Panc1 (cell line): ENCODE results near the gene SLC4A1. TPM values are rescaled to one million over a fixed set of nuclear protein-coding genes. Genes with fewer than 3 reads are reported as not detected.

Source experiments
- ATAC-seq: fragments of 200-7000 bp; cut with Tn5 transposase; 2 replicates; pipeline ENCODE4 v1.9.1; 2020; ENCODE audit warnings: mild to moderate bottlenecking, moderate library complexity
- Bru-seq: library from RNA; stranded (reverse); fragments of 400-500 nt; gene quantifications from one replicate; lab custom pipeline; 2021; lab: Mats Ljungman, UMichigan
- BruChase-seq, 2 experiments: library from RNA; stranded (reverse); fragments of 400-500 nt; gene quantifications; one replicate each; lab custom pipeline; 2021; lab: Mats Ljungman, UMichigan
- BruUV-seq: library from RNA; stranded (reverse); fragments of 400-500 nt; replicated peaks from 2 replicates; lab custom pipeline; 2021; lab: Mats Ljungman, UMichigan
- CTCF ChIA-PET: fragments of 300-600 bp; sonication (Branson Sonifier 250); formaldehyde crosslinking; loops from one replicate; lab custom pipeline; 2022; ENCODE audit warnings: antibody characterized with exemption; lab: Charles Lee
- POLR2A ChIA-PET: fragments of 300-600 bp; sonication (Branson Sonifier 250); formaldehyde crosslinking; loops from one replicate; lab custom pipeline; 2022; ENCODE audit warnings: antibody characterized with exemption; lab: Charles Lee
- DNase-seq: peaks from one replicate; pipeline ENCODE4 v3.0.0-alpha.2; 2010; ENCODE audit warnings: low read depth, low spot score
- H3K27ac ChIP-seq: 2 replicates; pipeline ENCODE4 v1.5.1; 2011; ENCODE audit warnings: mild to moderate bottlenecking, low read length, inconsistent platforms
- H3K27me3 ChIP-seq: fragments of 200-500 bp; sonication (Bioruptor generic); 2 replicates; pipeline ENCODE4 v1.6.0; 2014; ENCODE audit warnings: low read length, inconsistent platforms; ENCODE audit not compliant: control insufficient read depth, insufficient read depth
- H3K36me3 ChIP-seq: fragments of 200-500 bp; sonication (Bioruptor generic); 2 replicates; pipeline ENCODE4 v1.5.1; 2014; ENCODE audit warnings: inconsistent platforms, mild to moderate bottlenecking, low read length, moderate library complexity; ENCODE audit not compliant: control insufficient read depth, insufficient read depth
- H3K4me1 ChIP-seq: 2 replicates; pipeline ENCODE4 v1.5.1; 2011; ENCODE audit warnings: inconsistent platforms, mild to moderate bottlenecking, low read length, moderate library complexity; ENCODE audit not compliant: control insufficient read depth, insufficient read depth
- H3K4me3 ChIP-seq, 2 experiments: 2 replicates each; pipeline ENCODE4 v1.5.1; 2011 to 2012; ENCODE audit warnings: low read depth in 2 of 2, low read length in 2 of 2, mild to moderate bottlenecking in 2 of 2, inconsistent platforms in 1 of 2, moderate library complexity in 1 of 2
- H3K9me3 ChIP-seq: fragments of 200-500 bp; sonication (Bioruptor generic); 2 replicates; pipeline ENCODE4 v1.5.1; 2014; ENCODE audit warnings: low read depth, mild to moderate bottlenecking, inconsistent platforms, low read length, moderate library complexity; ENCODE audit not compliant: control insufficient read depth, insufficient read depth
- CTCF ChIP-seq: fragments of 450-650 bp; IDR thresholded peaks from 2 replicates; pipeline ENCODE4 v1.5.1; 2017; ENCODE audit warnings: mild to moderate bottlenecking
- POLR2AphosphoS5 ChIP-seq: IDR thresholded peaks from 2 replicates; pipeline ENCODE4 v1.6.1; 2012; ENCODE audit warnings: mild to moderate bottlenecking, low read depth, low read length, moderate library complexity
- REST ChIP-seq, 2 experiments: IDR thresholded peaks; 2 replicates each; pipeline ENCODE4 v1.6.1; 2011 to 2012; ENCODE audit warnings: low read depth in 2 of 2, control low read depth in 1 of 2, low read length in 1 of 2, mild to moderate bottlenecking in 1 of 2, moderate library complexity in 1 of 2; ENCODE audit not compliant: insufficient read depth in 1 of 2
- SIN3A ChIP-seq: IDR thresholded peaks from 2 replicates; pipeline ENCODE4 v1.6.1; 2012; ENCODE audit warnings: low read depth, mild to moderate bottlenecking, low read length, moderate library complexity, borderline replicate concordance; ENCODE audit not compliant: insufficient read depth
- TCF7L2 ChIP-seq: IDR thresholded peaks from 2 replicates; pipeline ENCODE4 v1.6.1; 2011; ENCODE audit warnings: mild to moderate bottlenecking, low read depth, low read length, inconsistent platforms
- in situ Hi-C: cut with HindIII; loops from 2 replicates; pipeline ENCODE4 v1.10.0; 2016; ENCODE audit warnings: low sequenced_read_pairs, low pct_unique_long_range_greater_than_20kb
- intact Hi-C: fragments of 100-400 bp; cut with micrococcal nuclease; formaldehyde crosslinking; loops from one replicate; pipeline ENCODE4 v1.10.0; 2022; ENCODE audit not compliant: unreplicated experiment
- long read RNA-seq: library from polyadenylated mRNA; unstranded; transcript quantifications from one replicate; pipeline ENCODE4 v2.0.0, GENCODE V29; 2021; ENCODE audit not compliant: unreplicated experiment
- polyA plus RNA-seq: library from polyadenylated mRNA; unstranded; fragments of >200 nt; gene quantifications from one replicate; pipeline ENCODE4 v1.2.1, GENCODE V29; 2012; ENCODE audit warnings: missing spikeins; ENCODE audit not compliant: insufficient read length
- total RNA-seq: library from RNA; stranded (reverse); gene quantifications from one replicate; pipeline ENCODE4 v1.2.1, GENCODE V29; 2021; ENCODE audit not compliant: unreplicated experiment

The SLC4A1 gene
- not detected for total RNA-seq
- not detected for polyA plus RNA-seq
- Bru-seq, nascent RNA = not detected
- percentile 12 among the genes with signal in this experiment for BruChase-seq, experiment 1, labeled RNA remaining after a 2-hour chase
- percentile 20 among the genes with signal in this experiment for BruChase-seq, experiment 2, labeled RNA remaining after a 6-hour chase
- long read RNA-seq = 0 reads

- in situ Hi-C loops (no loop called here), intact Hi-C loops (no loop called here)
- no peaks in the 10 kb centered on the region; the same call in none of the 2 replicates for H3K4me1 ChIP-seq
- no peaks in the 10 kb centered on the region for H3K36me3 ChIP-seq
- H3K4me3 ChIP-seq = no peak within 1 kb of the TSS
- ChIA-PET POLR2A (no interaction called here), CTCF (interaction anchor here (0.6 to 1.3 kb wide), 3 partner anchors 11 to 30 kb away, joined by 3 to 8 read pairs (median 7); no protein-coding TSS in a partner anchor)
- no peaks in the 10 kb centered on the region for H3K9me3 ChIP-seq
- no peak within 1 kb of the TSS for H3K27ac ChIP-seq
- TF ChIP-seq POLR2AphosphoS5 (no peak), TCF7L2 (no peak), CTCF (no peak), REST (IDR thresholded peaks at IDR 0.05; ENCODE audit: insufficient read depth in 1 of 2, low read depth in 2 of 2, low read length in 1 of 2) (no peak), SIN3A (no peak)
- BruUV-seq = no TSS peak
- ATAC-seq (no peak), DNase-seq (no peak)
- no peaks in the 10 kb centered on the region for H3K27me3 ChIP-seq
Observed at GRCh38 chr17:44267818-44268490, at the start of gene SLC4A1. TSS of gene SLC4A1 (minus strand) at chr17:44268135. CDS start at chr17:44262866, 5,269 bp downstream.

GRCh38 chr17:44317545-44317944, 49.6 kb upstream of the SLC4A1 start:
- H3K36me3 ChIP-seq = no peaks in the 10 kb centered on the region
- DNase-seq (no peak), ATAC-seq (no peak)
- CTCF ChIA-PET = no interaction called here
- no peaks in the 10 kb centered on the region for H3K27me3 ChIP-seq
- H3K4me3 ChIP-seq = no peak overlapping the region
- no peaks in the 10 kb centered on the region for H3K4me1 ChIP-seq
- in situ Hi-C loops = no loop called here
- no peak overlapping the region for H3K27ac ChIP-seq
- intact Hi-C loops = no loop called here
- no TSS peak for BruUV-seq
- TF ChIP-seq REST (IDR thresholded peaks at IDR 0.05; ENCODE audit: insufficient read depth in 1 of 2, low read depth in 2 of 2, low read length in 1 of 2) (no peak), CTCF (no peak), POLR2AphosphoS5 (no peak), TCF7L2 (no peak), SIN3A (no peak)
- no peaks in the 10 kb centered on the region for H3K9me3 ChIP-seq
- POLR2A ChIA-PET = no interaction called here
